K562 (cell line): ENCODE measurements around the gene SMIM29. TPM values are rescaled to one million over a fixed set of nuclear protein-coding genes. Genes with fewer than 3 reads are reported as not detected.

Experiments
- CBX8 ChIP-seq: fragments of 200-600 bp; sonication (generic); IDR thresholded peaks from 2 replicates; pipeline ENCODE4 v1.6.1; 2012; ENCODE audit warnings: borderline replicate concordance, mixed run types, low read depth, mild to moderate bottlenecking, moderate library complexity, mixed read lengths, low read length, control low read depth, inconsistent platforms; ENCODE audit not compliant: poor library complexity, severe bottlenecking; ENCODE audit errors: extremely low read depth
- CEBPG ChIP-seq, 3 experiments: fragments of 200-800 bp in 1 of 3; sonication (Bioruptor generic) in 1 of 3; sonication (generic) in 1 of 3; formaldehyde crosslinking in 1 of 3; IDR thresholded peaks in 2 of 3; conservative IDR thresholded peaks in 1 of 3; 2 replicates each; pipeline versions ENCODE4 v1.6.1 to v1.8.0; 2016 to 2022; ENCODE audit warnings: missing compliant biosample characterization in 2 of 3, missing genetic modification characterization in 2 of 3, mild to moderate bottlenecking in 1 of 3, missing genetic modification reagents in 1 of 3
- CHD1 ChIP-seq: fragments of 200-600 bp; sonication (generic); IDR thresholded peaks from one replicate; pipeline ENCODE4 v1.6.1; 2012; ENCODE audit warnings: mild to moderate bottlenecking, moderate library complexity, low read length, inconsistent platforms
- FOXK2 ChIP-seq, 2 experiments: fragments of 450-650 bp; IDR thresholded peaks in 1 of 2; conservative IDR thresholded peaks in 1 of 2; 2 replicates each; pipeline ENCODE4 v1.6.1; 2016; ENCODE audit warnings: low read depth in 2 of 2, mild to moderate bottlenecking in 1 of 2
- GATAD2A ChIP-seq: fragments of 450-650 bp; IDR thresholded peaks from 2 replicates; pipeline ENCODE4 v1.6.1; 2017
- JUND ChIP-seq, 2 experiments: IDR thresholded peaks; 2 replicates in 1 of 2; 3 replicates in 1 of 2; pipeline ENCODE4 v1.6.1; 2011; ENCODE audit warnings: borderline replicate concordance in 2 of 2, low read depth in 2 of 2, low read length in 2 of 2, improper control_type of control experiment in 1 of 2, missing biosample characterization in 1 of 2, missing genetic modification characterization in 1 of 2, missing genetic modification reagents in 1 of 2
- MAFF ChIP-seq: IDR thresholded peaks from 2 replicates; pipeline ENCODE4 v1.6.1; 2012; ENCODE audit warnings: low read length, improper control_type of control experiment
- MECOM ChIP-seq: fragments of 250-450 bp; sonication (Bioruptor Pico); IDR thresholded peaks from 2 replicates; pipeline ENCODE4 v1.8.0; 2022; ENCODE audit warnings: inconsistent platforms
- RBM25 ChIP-seq: fragments of 200-400 bp; formaldehyde crosslinking; IDR thresholded peaks from 2 replicates; pipeline ENCODE4 v1.6.1; 2018; ENCODE audit warnings: low read length, low read depth, moderate library complexity; ENCODE audit not compliant: severe bottlenecking
- SAP30 ChIP-seq: fragments of 200-600 bp; sonication (generic); IDR thresholded peaks from 2 replicates; pipeline ENCODE4 v1.6.1; 2012; ENCODE audit warnings: borderline replicate concordance, low read depth, mild to moderate bottlenecking, moderate library complexity, low read length, control low read depth, inconsistent platforms; ENCODE audit not compliant: insufficient read depth, poor library complexity, severe bottlenecking
- SFPQ ChIP-seq: fragments of 200-400 bp; formaldehyde crosslinking; IDR thresholded peaks from 2 replicates; pipeline ENCODE4 v1.6.1; 2017; ENCODE audit warnings: mild to moderate bottlenecking, low read depth, low read length, moderate library complexity
- TCF7L2 ChIP-seq: fragments of 150-350 bp; IDR thresholded peaks from 2 replicates; pipeline ENCODE4 v1.6.1; 2016; ENCODE audit warnings: low read depth, mild to moderate bottlenecking, low read length, moderate library complexity
- TFAM ChIP-seq: fragments of 250-450 bp; sonication (Bioruptor Pico); conservative IDR thresholded peaks from 2 replicates; pipeline ENCODE4 v1.5.0; 2021; ENCODE audit warnings: mild to moderate bottlenecking, moderate library complexity
- ZFPM2 ChIP-seq: fragments of 250-450 bp; sonication (Bioruptor Pico); IDR thresholded peaks from 2 replicates; pipeline ENCODE4 v1.5.1; 2022; ENCODE audit warnings: mild to moderate bottlenecking
- ZNF274 ChIP-seq: IDR thresholded peaks from 2 replicates; pipeline ENCODE4 v1.6.1; 2011; ENCODE audit warnings: low read depth, mild to moderate bottlenecking, low read length, moderate library complexity, borderline replicate concordance
- ZNF707 ChIP-seq: fragments of 250-450 bp; sonication (Bioruptor Pico); conservative IDR thresholded peaks from 2 replicates; pipeline ENCODE4 v1.8.0; 2022; ENCODE audit warnings: inconsistent platforms, mild to moderate bottlenecking, moderate library complexity
- polyA plus RNA-seq, 8 experiments: library from polyadenylated mRNA; depleted of rRNA in 4 of 8; stranded (reverse) in 5 of 8; unstranded in 3 of 8; fragments of >200 nt; fragmentation: Nextera tagmentation in 2 of 8; fragmentation: Illumina TruSeq in 1 of 8; extraction: Ambion mirVana in 2 of 8; extraction: Trizol in 1 of 8; gene quantifications; 2 replicates each; pipeline versions ENCODE4 v1.2.1 to v1.2.3, GENCODE V29; 2011 to 2014; ENCODE audit warnings: inconsistent platforms in 1 of 8, missing spikeins in 1 of 8
- total RNA-seq, 7 experiments: library from RNA; depleted of rRNA in 6 of 7; stranded (reverse); fragments of >200 nt in 6 of 7; fragmentation: Illumina TruSeq in 2 of 7; extraction: Trizol in 2 of 7; gene quantifications; 2 replicates each; pipeline versions ENCODE4 v1.2.1 to v1.2.3, GENCODE V29; 2011 to 2021; ENCODE audit warnings: low replicate concordance in 1 of 7
- TF ChIP-seq, protein P1 (sequence below), 2 experiments: fragments of 450-650 bp; conservative IDR thresholded peaks; 2 replicates each; pipeline ENCODE4 v1.6.1; 2017; ENCODE audit warnings: mild to moderate bottlenecking in 2 of 2, moderate library complexity in 2 of 2
- TF ChIP-seq, protein P2 (sequence below): fragments of 250-450 bp; sonication (Bioruptor Pico); IDR thresholded peaks from 2 replicates; pipeline ENCODE4 v1.4.0; 2020; ENCODE audit warnings: mild to moderate bottlenecking, moderate library complexity

The SMIM29 gene
- total and polyA plus RNA-seq, 9 of the 15 experiments (the other 6 are each of a cell fraction or from before 2014, with no cell fraction given), result 6.5 to 36.7 (median 20.9) TPM

DNA sequence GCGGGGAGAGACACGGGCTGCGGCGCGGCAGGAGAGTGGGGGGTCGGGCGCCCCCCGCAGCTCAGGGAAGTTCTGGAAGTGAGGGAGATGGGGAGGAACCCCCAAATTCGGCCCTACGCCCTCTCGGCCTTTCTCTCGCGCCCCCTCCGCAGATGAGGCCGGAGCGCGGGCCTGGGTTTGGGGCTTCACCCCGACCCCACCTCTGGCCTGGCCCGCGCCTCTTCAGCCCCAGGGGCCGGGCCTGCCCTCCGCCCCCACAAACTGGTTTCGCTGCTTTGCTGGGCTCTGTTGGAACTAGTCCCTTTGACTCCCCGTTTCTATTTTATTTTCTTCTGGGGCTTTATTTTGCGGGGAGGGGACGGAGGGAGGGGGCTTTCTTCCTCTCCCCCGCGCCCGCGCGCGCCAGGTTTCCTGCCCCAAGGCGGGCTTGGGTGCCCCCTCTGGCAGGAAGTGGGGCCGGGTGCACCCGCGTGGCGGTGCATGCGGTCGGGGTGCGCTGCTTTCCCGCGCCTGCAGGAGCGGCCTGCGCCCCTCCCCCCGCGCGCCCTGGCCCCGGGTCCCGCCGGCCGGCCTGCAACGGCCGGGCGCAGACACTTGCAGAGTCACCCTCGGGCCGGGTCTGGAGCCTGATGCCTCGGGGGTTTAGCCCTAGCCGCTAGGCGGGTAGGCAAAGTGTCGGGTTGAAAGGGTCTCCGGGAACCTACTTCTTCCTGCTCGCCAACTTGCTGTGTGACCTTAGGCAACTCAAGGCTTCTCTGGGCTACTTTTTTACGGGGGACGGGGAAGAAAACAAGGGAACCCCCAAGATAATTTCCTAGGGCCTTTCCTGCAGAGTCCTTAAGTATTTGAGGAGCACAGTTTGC lies 10.9 kb downstream of the SMIM29 start (continued):
- peak; percentile 48; the same call in 1 of the 2 replicates for TF ChIP-seq JUND (IDR thresholded peaks at IDR 0.05; ENCODE audit: borderline replicate concordance, low read depth, low read length)
- no peak; the same call in 2 of the 3 replicates for TF ChIP-seq JUND (tag; IDR thresholded peaks at IDR 0.05; ENCODE audit: borderline replicate concordance, low read depth, low read length)
- peak; percentile 27 for TF ChIP-seq CHD1
- TF ChIP-seq, protein P1, sequence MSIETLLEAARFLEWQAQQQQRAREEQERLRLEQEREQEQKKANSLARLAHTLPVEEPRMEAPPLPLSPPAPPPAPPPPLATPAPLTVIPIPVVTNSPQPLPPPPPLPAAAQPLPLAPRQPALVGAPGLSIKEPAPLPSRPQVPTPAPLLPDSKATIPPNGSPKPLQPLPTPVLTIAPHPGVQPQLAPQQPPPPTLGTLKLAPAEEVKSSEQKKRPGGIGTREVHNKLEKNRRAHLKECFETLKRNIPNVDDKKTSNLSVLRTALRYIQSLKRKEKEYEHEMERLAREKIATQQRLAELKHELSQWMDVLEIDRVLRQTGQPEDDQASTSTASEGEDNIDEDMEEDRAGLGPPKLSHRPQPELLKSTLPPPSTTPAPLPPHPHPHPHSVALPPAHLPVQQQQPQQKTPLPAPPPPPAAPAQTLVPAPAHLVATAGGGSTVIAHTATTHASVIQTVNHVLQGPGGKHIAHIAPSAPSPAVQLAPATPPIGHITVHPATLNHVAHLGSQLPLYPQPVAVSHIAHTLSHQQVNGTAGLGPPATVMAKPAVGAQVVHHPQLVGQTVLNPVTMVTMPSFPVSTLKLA (conservative IDR thresholded peaks at IDR 0.05), result peak; percentile 73 to 90
- no peak for TF ChIP-seq ZNF274
- no peak for TF ChIP-seq MECOM (CRISPR knock-in tag)
- TF ChIP-seq ZFPM2, result no peak
- no peak for TF ChIP-seq FOXK2 (conservative IDR thresholded peaks at IDR 0.05 in 1 of 2, IDR thresholded peaks at IDR 0.05 in 1 of 2; ENCODE audit: low read depth in 2 of 2)
- TF ChIP-seq SFPQ, result no peak
- TF ChIP-seq, protein P2, sequence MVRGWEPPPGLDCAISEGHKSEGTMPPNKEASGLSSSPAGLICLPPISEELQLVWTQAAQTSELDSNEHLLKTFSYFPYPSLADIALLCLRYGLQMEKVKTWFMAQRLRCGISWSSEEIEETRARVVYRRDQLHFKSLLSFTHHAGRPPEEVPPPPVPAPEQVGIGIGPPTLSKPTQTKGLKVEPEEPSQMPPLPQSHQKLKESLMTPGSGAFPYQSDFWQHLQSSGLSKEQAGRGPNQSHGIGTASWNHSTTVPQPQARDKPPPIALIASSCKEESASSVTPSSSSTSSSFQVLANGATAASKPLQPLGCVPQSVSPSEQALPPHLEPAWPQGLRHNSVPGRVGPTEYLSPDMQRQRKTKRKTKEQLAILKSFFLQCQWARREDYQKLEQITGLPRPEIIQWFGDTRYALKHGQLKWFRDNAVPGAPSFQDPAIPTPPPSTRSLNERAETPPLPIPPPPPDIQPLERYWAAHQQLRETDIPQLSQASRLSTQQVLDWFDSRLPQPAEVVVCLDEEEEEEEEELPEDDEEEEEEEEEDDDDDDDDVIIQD (CRISPR knock-in tag), result no peak
- no peak for TF ChIP-seq ZNF707 (CRISPR knock-in tag)
- no peak for TF ChIP-seq TFAM (CRISPR knock-in tag)
- no peak for TF ChIP-seq MAFF
- peak; percentile 73 for TF ChIP-seq GATAD2A
- TF ChIP-seq TCF7L2, result no peak
- no peak for TF ChIP-seq SAP30
- 0 out of 2 replicates have a peak, but pooled peaks have one; percentile 34 for TF ChIP-seq CEBPG (CRISPR knock-in tag; IDR thresholded peaks at IDR 0.05)
- no peak for TF ChIP-seq CEBPG (tag; conservative IDR thresholded peaks at IDR 0.05 in 1 of 2, IDR thresholded peaks at IDR 0.05 in 1 of 2)
- no peak for TF ChIP-seq CBX8
- peak; percentile 67 for TF ChIP-seq RBM25
